PC-3 (cell line): ENCODE measurements around the gene MRPL33. TPM values are rescaled to one million over a fixed set of nuclear protein-coding genes. Genes with fewer than 3 reads are reported as not detected.
A peak's percentile ranks its signal among the peaks of the same experiment; 100 is the strongest.

Source experiments
- ATAC-seq: fragments of 200-7000 bp; cut with Tn5 transposase; 2 replicates; pipeline ENCODE4 v1.9.1; 2020; ENCODE audit warnings: mild to moderate bottlenecking, moderate library complexity
- BruUV-seq: library from RNA; stranded (reverse); fragments of 400-500 nt; replicated peaks from 2 replicates; lab custom pipeline; 2021; lab: Mats Ljungman, UMichigan
- CTCF ChIA-PET: fragments of 300-600 bp; sonication (Branson Sonifier 250); formaldehyde crosslinking; loops from one replicate; lab custom pipeline; 2022; ENCODE audit warnings: antibody characterized with exemption; lab: Charles Lee
- POLR2A ChIA-PET: fragments of 300-600 bp; sonication (Branson Sonifier 250); formaldehyde crosslinking; loops from one replicate; lab custom pipeline; 2022; ENCODE audit warnings: antibody characterized with exemption; ENCODE audit not compliant: unreplicated experiment; lab: Charles Lee
- DNase-seq: peaks from one replicate; pipeline ENCODE4 v3.0.0-alpha.2; 2015
- H2AFZ ChIP-seq: fragments of 300-600 bp; sonication (generic); 2 replicates; pipeline ENCODE4 v1.6.0; 2016; ENCODE audit warnings: antibody characterized with exemption, low read length
- H3F3A ChIP-seq: fragments of 300-600 bp; sonication (generic); one replicate; pipeline ENCODE4 v1.6.0; 2017; ENCODE audit warnings: antibody characterized with exemption, low read length, control low read depth, mild to moderate bottlenecking; ENCODE audit not compliant: unreplicated experiment
- H3K27ac ChIP-seq: fragments of 300-600 bp; sonication (generic); 2 replicates; pipeline ENCODE4 v1.5.1; 2016; ENCODE audit warnings: mild to moderate bottlenecking, low read length
- H3K27me3 ChIP-seq: fragments of 300-600 bp; sonication (generic); 2 replicates; pipeline ENCODE4 v1.6.1; 2016; ENCODE audit warnings: low read length, mixed read lengths
- H3K36me3 ChIP-seq: fragments of 300-600 bp; sonication (generic); 2 replicates; pipeline ENCODE4 v1.6.1; 2016; ENCODE audit warnings: low read depth, mixed run types, low read length, mixed read lengths
- H3K4me1 ChIP-seq: fragments of 300-600 bp; sonication (generic); 2 replicates; pipeline ENCODE4 v1.5.1; 2016; ENCODE audit warnings: low read length; ENCODE audit not compliant: insufficient read depth
- H3K4me2 ChIP-seq: fragments of 300-600 bp; sonication (generic); 2 replicates; pipeline ENCODE4 v1.6.0; 2016; ENCODE audit warnings: low read length
- H3K4me3 ChIP-seq: fragments of 300-600 bp; sonication (generic); 2 replicates; pipeline ENCODE4 v1.5.1; 2016; ENCODE audit warnings: mild to moderate bottlenecking, low read length, mixed read lengths
- H3K79me2 ChIP-seq: fragments of 300-600 bp; sonication (generic); 2 replicates; pipeline ENCODE4 v1.6.1; 2017; ENCODE audit warnings: low read length, mixed read lengths
- H3K9ac ChIP-seq: fragments of 300-600 bp; sonication (generic); 2 replicates; pipeline ENCODE4 v1.6.0; 2016; ENCODE audit warnings: mild to moderate bottlenecking, low read length
- H3K9me2 ChIP-seq: fragments of 300-600 bp; sonication (generic); replicated peaks from 2 replicates; pipeline ENCODE4 v1.6.1; 2016; ENCODE audit warnings: mixed run types, low read length, mixed read lengths
- H3K9me3 ChIP-seq: fragments of 300-600 bp; sonication (generic); 2 replicates; pipeline ENCODE4 v1.6.1; 2016; ENCODE audit warnings: low read length, mixed read lengths
- H4K20me1 ChIP-seq: fragments of 300-600 bp; sonication (generic); 2 replicates; pipeline ENCODE4 v1.6.1; 2016; ENCODE audit warnings: low read length, mixed read lengths
- EZH2 ChIP-seq: fragments of 300-600 bp; sonication (generic); IDR thresholded peaks from one replicate; pipeline ENCODE4 v1.6.1; 2017; ENCODE audit warnings: antibody characterized with exemption, mild to moderate bottlenecking, low read length; ENCODE audit not compliant: unreplicated experiment
- EZH2phosphoT487 ChIP-seq: fragments of 300-600 bp; sonication (generic); IDR thresholded peaks from 2 replicates; pipeline ENCODE4 v1.6.1; 2018; ENCODE audit warnings: mild to moderate bottlenecking, antibody characterized with exemption, low read length, borderline replicate concordance
- intact Hi-C: fragments of 100-400 bp; cut with micrococcal nuclease; formaldehyde crosslinking; loops from 2 replicates; pipeline ENCODE4 v1.9.0; 2023
- total RNA-seq: library from RNA; depleted of rRNA; stranded (reverse); fragments of >200 nt; gene quantifications from 2 replicates; pipeline ENCODE4 v1.2.3, GENCODE V29; 2014
- TF ChIP-seq, protein P1 (sequence below): fragments of 300-600 bp; sonication (generic); conservative IDR thresholded peaks from 2 replicates; pipeline ENCODE4 v1.5.1; 2017; ENCODE audit warnings: antibody characterized with exemption, low read depth, mild to moderate bottlenecking, low read length

MRPL33 gene
- total RNA-seq, 1 experiment from 2014 or later: 110 TPM

DNA sequence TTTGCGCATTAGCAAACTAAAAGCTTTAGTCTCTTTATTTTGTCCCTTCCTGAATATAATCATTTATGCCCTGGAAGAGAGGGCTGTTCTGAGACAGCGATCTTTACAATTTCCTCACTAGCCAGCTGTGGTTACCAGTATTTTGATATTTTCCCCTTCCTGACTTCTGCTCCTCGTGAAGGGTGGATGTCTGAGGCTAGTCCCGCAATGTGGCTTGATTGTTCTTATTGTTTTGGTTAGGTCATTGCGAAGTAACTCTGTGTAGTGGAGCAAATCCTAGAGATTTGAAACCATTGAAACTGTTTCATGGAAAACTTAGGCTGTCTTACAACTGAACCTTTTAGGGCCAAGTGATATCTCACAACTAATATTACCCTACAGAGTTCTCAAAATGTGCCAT is 2.4 kb downstream of the MRPL33 start:
- peaks cover 74% of the 10 kb centered on the region for H3K79me2 ChIP-seq
- DNase-seq: no peak
- H3K4me2 ChIP-seq: peak overlapping the region; percentile 95
- TF ChIP-seq, protein P1, sequence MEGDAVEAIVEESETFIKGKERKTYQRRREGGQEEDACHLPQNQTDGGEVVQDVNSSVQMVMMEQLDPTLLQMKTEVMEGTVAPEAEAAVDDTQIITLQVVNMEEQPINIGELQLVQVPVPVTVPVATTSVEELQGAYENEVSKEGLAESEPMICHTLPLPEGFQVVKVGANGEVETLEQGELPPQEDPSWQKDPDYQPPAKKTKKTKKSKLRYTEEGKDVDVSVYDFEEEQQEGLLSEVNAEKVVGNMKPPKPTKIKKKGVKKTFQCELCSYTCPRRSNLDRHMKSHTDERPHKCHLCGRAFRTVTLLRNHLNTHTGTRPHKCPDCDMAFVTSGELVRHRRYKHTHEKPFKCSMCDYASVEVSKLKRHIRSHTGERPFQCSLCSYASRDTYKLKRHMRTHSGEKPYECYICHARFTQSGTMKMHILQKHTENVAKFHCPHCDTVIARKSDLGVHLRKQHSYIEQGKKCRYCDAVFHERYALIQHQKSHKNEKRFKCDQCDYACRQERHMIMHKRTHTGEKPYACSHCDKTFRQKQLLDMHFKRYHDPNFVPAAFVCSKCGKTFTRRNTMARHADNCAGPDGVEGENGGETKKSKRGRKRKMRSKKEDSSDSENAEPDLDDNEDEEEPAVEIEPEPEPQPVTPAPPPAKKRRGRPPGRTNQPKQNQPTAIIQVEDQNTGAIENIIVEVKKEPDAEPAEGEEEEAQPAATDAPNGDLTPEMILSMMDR: no peak
- TF ChIP-seq EZH2: no peak
- TF ChIP-seq EZH2phosphoT487: no peak
- no peaks in the 10 kb centered on the region for H3K27me3 ChIP-seq
- no peaks in the 10 kb centered on the region for H3F3A ChIP-seq
- peak overlapping the region; percentile 96 for H3K4me3 ChIP-seq
- no peak overlapping the region for H3K27ac ChIP-seq
- ChIA-PET POLR2A (no interaction called here), CTCF (no interaction called here)
- H3K9ac ChIP-seq: no peak overlapping the region
- no peak overlapping the region for H2AFZ ChIP-seq
- no peaks in the 10 kb centered on the region for H3K9me3 ChIP-seq
- peaks cover 18% of the 10 kb centered on the region for H4K20me1 ChIP-seq
- BruUV-seq: no TSS peak
- ATAC-seq: no peak
- peaks cover 41% of the 10 kb centered on the region for H3K4me1 ChIP-seq
- intact Hi-C loops: loop anchor here (10.0 kb wide), 3 partner anchors 69 to 181 kb away; partner anchors contain the start of genes BABAM2 and RBKS
- H3K36me3 ChIP-seq: peaks cover 33% of the 10 kb centered on the region
- no peaks in the 10 kb centered on the region for H3K9me2 ChIP-seq

DNA sequence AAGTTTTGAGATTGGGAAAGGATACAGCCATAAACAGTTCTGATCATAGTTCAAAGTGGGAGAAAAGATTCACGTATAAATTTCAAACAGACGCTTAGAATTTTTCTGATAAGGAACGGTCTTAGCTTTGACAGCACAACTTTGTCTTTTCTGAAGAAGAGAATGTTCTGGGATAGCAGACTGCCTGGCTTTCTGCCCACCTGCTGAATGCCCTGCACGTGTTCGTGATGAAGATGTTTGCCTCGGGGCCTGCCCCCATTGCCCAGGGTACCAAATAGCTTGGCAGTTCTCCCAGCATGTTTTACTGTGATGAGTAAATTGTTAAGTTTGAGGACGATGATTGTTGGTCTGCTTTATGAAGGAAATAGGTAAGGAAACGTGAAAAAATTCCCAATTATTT is 4.6 kb downstream of the MRPL33 start:
- H3K9me2 ChIP-seq: no peaks in the 10 kb centered on the region
- H3K9me3 ChIP-seq: no peaks in the 10 kb centered on the region
- no peak overlapping the region for H2AFZ ChIP-seq
- ChIA-PET CTCF (interaction anchor here (0.6 kb wide), 1 partner anchor 53 kb away, joined by 4 read pairs; no protein-coding TSS in a partner anchor), POLR2A (no interaction called here)
- peaks cover 37% of the 10 kb centered on the region for H3K4me1 ChIP-seq
- H3K4me2 ChIP-seq: peak overlapping the region; percentile 65
- no peaks in the 10 kb centered on the region for H3K27me3 ChIP-seq
- peak; percentile 22 for ATAC-seq
- intact Hi-C loops: loop anchor here (10.0 kb wide), 3 partner anchors 71 to 179 kb away; partner anchors contain the start of genes BABAM2 and RBKS
- H4K20me1 ChIP-seq: peaks cover 18% of the 10 kb centered on the region
- peak overlapping the region; percentile 45 for H3K27ac ChIP-seq
- H3K36me3 ChIP-seq: peaks cover 44% of the 10 kb centered on the region
- H3K4me3 ChIP-seq: peak overlapping the region; percentile 36
- no peak overlapping the region for H3K9ac ChIP-seq
- no peaks in the 10 kb centered on the region for H3F3A ChIP-seq
- peak; percentile 87 for DNase-seq
- H3K79me2 ChIP-seq: peaks cover 85% of the 10 kb centered on the region
- TF ChIP-seq, protein P1: no peak
- TF ChIP-seq EZH2 (no peak), EZH2phosphoT487 (no peak)
- no TSS peak for BruUV-seq

DNA sequence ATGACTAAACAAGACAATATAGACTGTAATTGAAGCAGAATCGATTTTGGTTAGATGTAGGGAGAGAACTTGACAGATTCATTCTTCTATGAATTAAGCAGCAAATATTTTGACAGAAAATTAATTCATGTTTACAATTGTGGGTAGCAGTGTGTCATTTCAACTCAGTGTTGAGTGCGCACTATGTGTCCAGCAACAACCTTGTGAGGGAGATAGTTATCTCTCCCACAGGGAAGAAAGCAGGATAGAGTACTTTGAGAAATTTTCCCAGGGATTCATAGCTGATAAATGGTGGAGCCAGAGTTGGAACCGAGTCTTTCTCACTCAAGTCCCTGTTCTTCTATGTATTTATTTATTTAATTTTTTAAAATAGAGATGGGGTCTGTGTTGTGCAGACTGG is 5.2 kb downstream of the MRPL33 start:
- H3K27me3 ChIP-seq: no peaks in the 10 kb centered on the region
- no peaks in the 10 kb centered on the region for H3K9me3 ChIP-seq
- ChIA-PET POLR2A (no interaction called here), CTCF (interaction anchor here (0.6 kb wide), 1 partner anchor 53 kb away, joined by 4 read pairs; no protein-coding TSS in a partner anchor)
- H3F3A ChIP-seq: no peaks in the 10 kb centered on the region
- no peak overlapping the region for H3K9ac ChIP-seq
- H4K20me1 ChIP-seq: peaks cover 18% of the 10 kb centered on the region
- peaks cover 83% of the 10 kb centered on the region for H3K79me2 ChIP-seq
- DNase-seq (no peak), ATAC-seq (no peak)
- H3K9me2 ChIP-seq: no peaks in the 10 kb centered on the region
- H3K4me3 ChIP-seq: peak overlapping the region; percentile 36
- H3K27ac ChIP-seq: peak overlapping the region; percentile 45
- intact Hi-C loops: loop anchor here (10.0 kb wide), 3 partner anchors 72 to 178 kb away; partner anchors contain the start of genes BABAM2 and RBKS
- H2AFZ ChIP-seq: no peak overlapping the region
- no TSS peak for BruUV-seq
- peaks cover 44% of the 10 kb centered on the region for H3K36me3 ChIP-seq
- H3K4me2 ChIP-seq: peak overlapping the region; percentile 65
- H3K4me1 ChIP-seq: peaks cover 36% of the 10 kb centered on the region
- TF ChIP-seq EZH2phosphoT487: no peak
- TF ChIP-seq EZH2: no peak
- TF ChIP-seq, protein P1: no peak
